Measurements from ENCODE around the gene NLGN1. TPM values are rescaled to one million over a fixed set of nuclear protein-coding genes. Genes with fewer than 3 reads are reported as not detected.

Gene NLGN1
- total RNA-seq, 1 experiment from 2014 or later: not detected

GRCh38 chr3:173653781-173654180, 256.2 kb downstream of the NLGN1 start:
- H3K79me2 ChIP-seq (ENCODE audit: insufficient read depth, low read length): no peaks in the 10 kb centered on the region
- no peak overlapping the region for H2AFZ ChIP-seq (ENCODE audit: low read depth, low read length, poor library complexity, severe bottlenecking)
- ChIA-PET RAD21 (ENCODE audit: low non-redundant PET in 1 of 2, low total read pairs in 2 of 2, uncharacterized antibody in 2 of 2, unreplicated experiment in 2 of 2) (no interaction called here), CTCF (no interaction called here), POLR2A (no interaction called here)
- no peak overlapping the region for H3K27ac ChIP-seq (ENCODE audit: low read depth, low read length)
- BruUV-seq (replicated peaks): no TSS peak
- H3K4me2 ChIP-seq (ENCODE audit: low read length): no peak overlapping the region
- DNase-seq (ENCODE audit: low read depth, low spot score) (no peak), ATAC-seq (no peak)
- H3K27me3 ChIP-seq (ENCODE audit: insufficient read depth, low read length): no peaks in the 10 kb centered on the region
- no peaks in the 10 kb centered on the region for H3K9me3 ChIP-seq (ENCODE audit: control insufficient read depth in 1 of 2, insufficient read depth in 1 of 2, low read depth in 1 of 2, low read length in 2 of 2)
- intact Hi-C loops (cut with micrococcal nuclease): no loop called here
- no peaks in the 10 kb centered on the region for H3K4me1 ChIP-seq (ENCODE audit: control insufficient read depth in 1 of 2, insufficient read depth in 2 of 2, low read length in 2 of 2)
- no peak overlapping the region for H3K9ac ChIP-seq (ENCODE audit: low read length)
- no peaks in the 10 kb centered on the region for H3K9me2 ChIP-seq (ENCODE audit: insufficient read depth)
- TF ChIP-seq CTCF (IDR thresholded peaks at IDR 0.05 in 2 of 3, conservative IDR thresholded peaks at IDR 0.05 in 1 of 3; ENCODE audit: borderline replicate concordance in 1 of 3, insufficient read depth in 1 of 3, low read depth in 2 of 3, low read length in 2 of 3): no peak
- no peak for TF ChIP-seq EZH2phosphoT487 (IDR thresholded peaks at IDR 0.05; ENCODE audit: borderline replicate concordance)
- TF ChIP-seq RAD21 (IDR thresholded peaks at IDR 0.05; ENCODE audit: low read depth): no peak
- no peak for TF ChIP-seq POLR2AphosphoS5 (IDR thresholded peaks at IDR 0.05; ENCODE audit: low read depth, low read length)
- no peak for TF ChIP-seq YY1 (IDR thresholded peaks at IDR 0.05; ENCODE audit: extremely low read depth, insufficient replicate concordance, low read depth, low read length)
- no peak for TF ChIP-seq SIN3A (IDR thresholded peaks at IDR 0.05; ENCODE audit: low read depth)
- TF ChIP-seq FOSL1 (IDR thresholded peaks at IDR 0.05; ENCODE audit: low read depth): no peak
- TF ChIP-seq SRF (IDR thresholded peaks at IDR 0.05; ENCODE audit: low read depth): no peak
- TF ChIP-seq ZNF274 (IDR thresholded peaks at IDR 0.05; ENCODE audit: low read depth, low read length): no peak
- no peak overlapping the region for H3K4me3 ChIP-seq (replicated peaks in 1 of 2; ENCODE audit: low read depth in 1 of 2, low read length in 2 of 2)
- H3K36me3 ChIP-seq (ENCODE audit: control insufficient read depth in 1 of 2, insufficient read depth in 2 of 2, low read length in 2 of 2): no peaks in the 10 kb centered on the region
- H4K20me1 ChIP-seq (ENCODE audit: insufficient read depth): no peaks in the 10 kb centered on the region

GRCh38 chr3:173659972-173660371, 262.4 kb downstream of the NLGN1 start:
- peaks cover 0 to 7% of the 10 kb centered on the region in 2 experiments; a peak in 1 of 4 replicates for H3K4me1 ChIP-seq (ENCODE audit: control insufficient read depth in 1 of 2, insufficient read depth in 2 of 2, low read length in 2 of 2)
- no peaks in the 10 kb centered on the region for H3K36me3 ChIP-seq (ENCODE audit: control insufficient read depth in 1 of 2, insufficient read depth in 2 of 2, low read length in 2 of 2)
- ATAC-seq (no peak), DNase-seq (ENCODE audit: low read depth, low spot score) (no peak)
- no peaks in the 10 kb centered on the region for H3K9me3 ChIP-seq (ENCODE audit: control insufficient read depth in 1 of 2, insufficient read depth in 1 of 2, low read depth in 1 of 2, low read length in 2 of 2)
- H4K20me1 ChIP-seq (ENCODE audit: insufficient read depth): no peaks in the 10 kb centered on the region
- H3K27ac ChIP-seq (ENCODE audit: low read depth, low read length): no peak overlapping the region
- no peak overlapping the region for H3K4me3 ChIP-seq (replicated peaks in 1 of 2; ENCODE audit: low read depth in 1 of 2, low read length in 2 of 2)
- H3K27me3 ChIP-seq (ENCODE audit: insufficient read depth, low read length): no peaks in the 10 kb centered on the region
- H3K4me2 ChIP-seq (ENCODE audit: low read length): no peak overlapping the region
- H2AFZ ChIP-seq (ENCODE audit: low read depth, low read length, poor library complexity, severe bottlenecking): no peak overlapping the region
- H3K9ac ChIP-seq (ENCODE audit: low read length): no peak overlapping the region
- RAD21 ChIA-PET (ENCODE audit: low non-redundant PET in 1 of 2, low total read pairs in 2 of 2, uncharacterized antibody in 2 of 2, unreplicated experiment in 2 of 2): no interaction called here
- CTCF ChIA-PET: no interaction called here
- BruUV-seq (replicated peaks): no TSS peak
- H3K9me2 ChIP-seq (ENCODE audit: insufficient read depth): no peaks in the 10 kb centered on the region
- no peaks in the 10 kb centered on the region for H3K79me2 ChIP-seq (ENCODE audit: insufficient read depth, low read length)
- POLR2A ChIA-PET: no interaction called here
- intact Hi-C loops (cut with micrococcal nuclease): no loop called here
- TF ChIP-seq TCF7L2 (IDR thresholded peaks at IDR 0.05; ENCODE audit: borderline replicate concordance, extremely low read depth, insufficient read depth, insufficient read length) (no peak), EGR1 (IDR thresholded peaks at IDR 0.05; ENCODE audit: low read depth) (no peak), FOSL1 (IDR thresholded peaks at IDR 0.05; ENCODE audit: low read depth) (no peak), SRF (IDR thresholded peaks at IDR 0.05; ENCODE audit: low read depth) (no peak), REST (IDR thresholded peaks at IDR 0.05; ENCODE audit: low read depth) (no peak), ZFX (IDR thresholded peaks at IDR 0.05) (no peak), SP1 (IDR thresholded peaks at IDR 0.05; ENCODE audit: low read depth) (no peak), ATF3 (IDR thresholded peaks at IDR 0.05) (no peak), POLR2AphosphoS5 (IDR thresholded peaks at IDR 0.05; ENCODE audit: low read depth, low read length) (no peak), EZH2phosphoT487 (IDR thresholded peaks at IDR 0.05; ENCODE audit: borderline replicate concordance) (no peak), ELF1 (IDR thresholded peaks at IDR 0.05; ENCODE audit: borderline replicate concordance, low read depth) (no peak), RAD21 (IDR thresholded peaks at IDR 0.05; ENCODE audit: low read depth) (no peak)
